ENCODE results near the gene MMP7. TPM values are rescaled to one million over a fixed set of nuclear protein-coding genes. Genes with fewer than 3 reads are reported as not detected.
A peak's percentile ranks its signal among the peaks of the same experiment; 100 is the strongest.

Gene MMP7
- total and polyA plus RNA-seq, 2 experiments from 2014 or later = not detected

DNA sequence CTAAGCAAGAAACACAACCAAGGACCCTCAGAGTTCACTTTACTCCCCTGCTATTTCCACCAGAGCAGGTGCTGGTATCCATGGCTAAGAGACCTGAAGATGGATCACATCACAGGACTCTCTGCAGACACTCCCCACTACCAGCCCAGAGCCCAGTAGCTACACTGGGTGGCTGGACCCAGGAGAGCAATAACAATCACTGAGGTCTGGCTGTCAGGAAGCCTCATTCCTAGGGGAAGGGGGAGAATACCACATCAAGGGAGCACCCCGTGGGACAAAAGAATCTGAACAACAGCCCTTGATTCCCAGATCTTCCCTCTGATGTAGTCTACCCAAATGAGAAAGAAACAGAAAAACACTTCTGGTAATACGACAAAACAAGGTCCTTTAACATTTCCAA is 9.0 kb upstream of the MMP7 start:
- Mint-ChIP-seq H3K4me1 (peaks cover 3% of the 10 kb centered on the region; the same call in 1 of the 3 replicates), H3K27me3 (ENCODE audit: insufficient read depth, low read depth, poor library complexity) (no peaks in the 10 kb centered on the region), H3K27ac (no peak overlapping the region), H3K4me3 (no peak overlapping the region), H3K9me3 (no peaks in the 10 kb centered on the region), H3K36me3 (ENCODE audit: low read depth) (no peaks in the 10 kb centered on the region)
- Histone ChIP-seq H4K20me1 (replicated peaks; ENCODE audit: insufficient read depth) (no peaks in the 10 kb centered on the region), H3K27ac (ENCODE audit: low read depth) (no peak overlapping the region), H3K79me2 (replicated peaks; ENCODE audit: insufficient read depth) (no peaks in the 10 kb centered on the region), H3K4me2 (no peak overlapping the region), H3K9me2 (ENCODE audit: insufficient read depth) (no peaks in the 10 kb centered on the region), H3K4me3 (no peak overlapping the region), H3F3A (replicated peaks; ENCODE audit: low read depth) (no peaks in the 10 kb centered on the region), H3K4me1 (ENCODE audit: insufficient read depth) (no peaks in the 10 kb centered on the region), H3K36me3 (ENCODE audit: insufficient read depth) (no peaks in the 10 kb centered on the region), H2AFZ (peak overlapping the region; percentile 67; the same call in 1 of the 2 replicates), H3K27me3 (ENCODE audit: insufficient read depth) (no peaks in the 10 kb centered on the region)
- TF ChIP-seq, protein P1, sequence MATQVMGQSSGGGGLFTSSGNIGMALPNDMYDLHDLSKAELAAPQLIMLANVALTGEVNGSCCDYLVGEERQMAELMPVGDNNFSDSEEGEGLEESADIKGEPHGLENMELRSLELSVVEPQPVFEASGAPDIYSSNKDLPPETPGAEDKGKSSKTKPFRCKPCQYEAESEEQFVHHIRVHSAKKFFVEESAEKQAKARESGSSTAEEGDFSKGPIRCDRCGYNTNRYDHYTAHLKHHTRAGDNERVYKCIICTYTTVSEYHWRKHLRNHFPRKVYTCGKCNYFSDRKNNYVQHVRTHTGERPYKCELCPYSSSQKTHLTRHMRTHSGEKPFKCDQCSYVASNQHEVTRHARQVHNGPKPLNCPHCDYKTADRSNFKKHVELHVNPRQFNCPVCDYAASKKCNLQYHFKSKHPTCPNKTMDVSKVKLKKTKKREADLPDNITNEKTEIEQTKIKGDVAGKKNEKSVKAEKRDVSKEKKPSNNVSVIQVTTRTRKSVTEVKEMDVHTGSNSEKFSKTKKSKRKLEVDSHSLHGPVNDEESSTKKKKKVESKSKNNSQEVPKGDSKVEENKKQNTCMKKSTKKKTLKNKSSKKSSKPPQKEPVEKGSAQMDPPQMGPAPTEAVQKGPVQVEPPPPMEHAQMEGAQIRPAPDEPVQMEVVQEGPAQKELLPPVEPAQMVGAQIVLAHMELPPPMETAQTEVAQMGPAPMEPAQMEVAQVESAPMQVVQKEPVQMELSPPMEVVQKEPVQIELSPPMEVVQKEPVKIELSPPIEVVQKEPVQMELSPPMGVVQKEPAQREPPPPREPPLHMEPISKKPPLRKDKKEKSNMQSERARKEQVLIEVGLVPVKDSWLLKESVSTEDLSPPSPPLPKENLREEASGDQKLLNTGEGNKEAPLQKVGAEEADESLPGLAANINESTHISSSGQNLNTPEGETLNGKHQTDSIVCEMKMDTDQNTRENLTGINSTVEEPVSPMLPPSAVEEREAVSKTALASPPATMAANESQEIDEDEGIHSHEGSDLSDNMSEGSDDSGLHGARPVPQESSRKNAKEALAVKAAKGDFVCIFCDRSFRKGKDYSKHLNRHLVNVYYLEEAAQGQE (IDR thresholded peaks at IDR 0.05; ENCODE audit: unreplicated experiment) = no peak
- TF ChIP-seq, protein P2, sequence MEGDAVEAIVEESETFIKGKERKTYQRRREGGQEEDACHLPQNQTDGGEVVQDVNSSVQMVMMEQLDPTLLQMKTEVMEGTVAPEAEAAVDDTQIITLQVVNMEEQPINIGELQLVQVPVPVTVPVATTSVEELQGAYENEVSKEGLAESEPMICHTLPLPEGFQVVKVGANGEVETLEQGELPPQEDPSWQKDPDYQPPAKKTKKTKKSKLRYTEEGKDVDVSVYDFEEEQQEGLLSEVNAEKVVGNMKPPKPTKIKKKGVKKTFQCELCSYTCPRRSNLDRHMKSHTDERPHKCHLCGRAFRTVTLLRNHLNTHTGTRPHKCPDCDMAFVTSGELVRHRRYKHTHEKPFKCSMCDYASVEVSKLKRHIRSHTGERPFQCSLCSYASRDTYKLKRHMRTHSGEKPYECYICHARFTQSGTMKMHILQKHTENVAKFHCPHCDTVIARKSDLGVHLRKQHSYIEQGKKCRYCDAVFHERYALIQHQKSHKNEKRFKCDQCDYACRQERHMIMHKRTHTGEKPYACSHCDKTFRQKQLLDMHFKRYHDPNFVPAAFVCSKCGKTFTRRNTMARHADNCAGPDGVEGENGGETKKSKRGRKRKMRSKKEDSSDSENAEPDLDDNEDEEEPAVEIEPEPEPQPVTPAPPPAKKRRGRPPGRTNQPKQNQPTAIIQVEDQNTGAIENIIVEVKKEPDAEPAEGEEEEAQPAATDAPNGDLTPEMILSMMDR (conservative IDR thresholded peaks at IDR 0.05; ENCODE audit: low read depth in 2 of 2) = no peak
- TF ChIP-seq ZNF331 (CRISPR knock-in tag; IDR thresholded peaks at IDR 0.05; ENCODE audit: low read depth) = no peak
- no peak for TF ChIP-seq EZH2phosphoT487 (IDR thresholded peaks at IDR 0.05; ENCODE audit: unreplicated experiment)
- no peak for TF ChIP-seq ZNF114 (CRISPR knock-in tag; IDR thresholded peaks at IDR 0.05)
- no peak for TF ChIP-seq STAT1 (IDR thresholded peaks at IDR 0.05; ENCODE audit: unreplicated experiment)
- TF ChIP-seq POLR2AphosphoS5 (IDR thresholded peaks at IDR 0.05; ENCODE audit: low read depth) = no peak
- no peak for TF ChIP-seq JUNB (IDR thresholded peaks at IDR 0.05; ENCODE audit: unreplicated experiment)
- TF ChIP-seq, protein P3, sequence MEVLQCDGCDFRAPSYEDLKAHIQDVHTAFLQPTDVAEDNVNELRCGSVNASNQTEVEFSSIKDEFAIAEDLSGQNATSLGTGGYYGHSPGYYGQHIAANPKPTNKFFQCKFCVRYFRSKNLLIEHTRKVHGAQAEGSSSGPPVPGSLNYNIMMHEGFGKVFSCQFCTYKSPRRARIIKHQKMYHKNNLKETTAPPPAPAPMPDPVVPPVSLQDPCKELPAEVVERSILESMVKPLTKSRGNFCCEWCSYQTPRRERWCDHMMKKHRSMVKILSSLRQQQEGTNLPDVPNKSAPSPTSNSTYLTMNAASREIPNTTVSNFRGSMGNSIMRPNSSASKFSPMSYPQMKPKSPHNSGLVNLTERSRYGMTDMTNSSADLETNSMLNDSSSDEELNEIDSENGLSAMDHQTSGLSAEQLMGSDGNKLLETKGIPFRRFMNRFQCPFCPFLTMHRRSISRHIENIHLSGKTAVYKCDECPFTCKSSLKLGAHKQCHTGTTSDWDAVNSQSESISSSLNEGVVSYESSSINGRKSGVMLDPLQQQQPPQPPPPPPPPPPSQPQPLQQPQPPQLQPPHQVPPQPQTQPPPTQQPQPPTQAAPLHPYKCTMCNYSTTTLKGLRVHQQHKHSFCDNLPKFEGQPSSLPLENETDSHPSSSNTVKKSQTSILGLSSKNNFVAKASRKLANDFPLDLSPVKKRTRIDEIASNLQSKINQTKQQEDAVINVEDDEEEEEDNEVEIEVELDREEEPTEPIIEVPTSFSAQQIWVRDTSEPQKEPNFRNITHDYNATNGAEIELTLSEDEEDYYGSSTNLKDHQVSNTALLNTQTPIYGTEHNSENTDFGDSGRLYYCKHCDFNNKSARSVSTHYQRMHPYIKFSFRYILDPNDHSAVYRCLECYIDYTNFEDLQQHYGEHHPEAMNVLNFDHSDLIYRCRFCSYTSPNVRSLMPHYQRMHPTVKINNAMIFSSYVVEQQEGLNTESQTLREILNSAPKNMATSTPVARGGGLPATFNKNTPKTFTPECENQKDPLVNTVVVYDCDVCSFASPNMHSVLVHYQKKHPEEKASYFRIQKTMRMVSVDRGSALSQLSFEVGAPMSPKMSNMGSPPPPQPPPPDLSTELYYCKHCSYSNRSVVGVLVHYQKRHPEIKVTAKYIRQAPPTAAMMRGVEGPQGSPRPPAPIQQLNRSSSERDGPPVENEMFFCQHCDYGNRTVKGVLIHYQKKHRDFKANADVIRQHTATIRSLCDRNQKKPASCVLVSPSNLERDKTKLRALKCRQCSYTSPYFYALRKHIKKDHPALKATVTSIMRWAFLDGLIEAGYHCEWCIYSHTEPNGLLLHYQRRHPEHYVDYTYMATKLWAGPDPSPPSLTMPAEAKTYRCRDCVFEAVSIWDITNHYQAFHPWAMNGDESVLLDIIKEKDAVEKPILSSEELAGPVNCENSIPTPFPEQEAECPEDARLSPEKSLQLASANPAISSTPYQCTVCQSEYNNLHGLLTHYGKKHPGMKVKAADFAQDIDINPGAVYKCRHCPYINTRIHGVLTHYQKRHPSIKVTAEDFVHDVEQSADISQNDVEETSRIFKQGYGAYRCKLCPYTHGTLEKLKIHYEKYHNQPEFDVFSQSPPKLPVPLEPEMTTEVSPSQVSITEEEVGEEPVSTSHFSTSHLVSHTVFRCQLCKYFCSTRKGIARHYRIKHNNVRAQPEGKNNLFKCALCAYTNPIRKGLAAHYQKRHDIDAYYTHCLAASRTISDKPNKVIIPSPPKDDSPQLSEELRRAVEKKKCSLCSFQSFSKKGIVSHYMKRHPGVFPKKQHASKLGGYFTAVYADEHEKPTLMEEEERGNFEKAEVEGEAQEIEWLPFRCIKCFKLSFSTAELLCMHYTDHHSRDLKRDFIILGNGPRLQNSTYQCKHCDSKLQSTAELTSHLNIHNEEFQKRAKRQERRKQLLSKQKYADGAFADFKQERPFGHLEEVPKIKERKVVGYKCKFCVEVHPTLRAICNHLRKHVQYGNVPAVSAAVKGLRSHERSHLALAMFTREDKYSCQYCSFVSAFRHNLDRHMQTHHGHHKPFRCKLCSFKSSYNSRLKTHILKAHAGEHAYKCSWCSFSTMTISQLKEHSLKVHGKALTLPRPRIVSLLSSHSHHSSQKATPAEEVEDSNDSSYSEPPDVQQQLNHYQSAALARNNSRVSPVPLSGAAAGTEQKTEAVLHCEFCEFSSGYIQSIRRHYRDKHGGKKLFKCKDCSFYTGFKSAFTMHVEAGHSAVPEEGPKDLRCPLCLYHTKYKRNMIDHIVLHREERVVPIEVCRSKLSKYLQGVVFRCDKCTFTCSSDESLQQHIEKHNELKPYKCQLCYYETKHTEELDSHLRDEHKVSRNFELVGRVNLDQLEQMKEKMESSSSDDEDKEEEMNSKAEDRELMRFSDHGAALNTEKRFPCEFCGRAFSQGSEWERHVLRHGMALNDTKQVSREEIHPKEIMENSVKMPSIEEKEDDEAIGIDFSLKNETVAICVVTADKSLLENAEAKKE (CRISPR knock-in tag; IDR thresholded peaks at IDR 0.05) = no peak
- TF ChIP-seq, protein P4, sequence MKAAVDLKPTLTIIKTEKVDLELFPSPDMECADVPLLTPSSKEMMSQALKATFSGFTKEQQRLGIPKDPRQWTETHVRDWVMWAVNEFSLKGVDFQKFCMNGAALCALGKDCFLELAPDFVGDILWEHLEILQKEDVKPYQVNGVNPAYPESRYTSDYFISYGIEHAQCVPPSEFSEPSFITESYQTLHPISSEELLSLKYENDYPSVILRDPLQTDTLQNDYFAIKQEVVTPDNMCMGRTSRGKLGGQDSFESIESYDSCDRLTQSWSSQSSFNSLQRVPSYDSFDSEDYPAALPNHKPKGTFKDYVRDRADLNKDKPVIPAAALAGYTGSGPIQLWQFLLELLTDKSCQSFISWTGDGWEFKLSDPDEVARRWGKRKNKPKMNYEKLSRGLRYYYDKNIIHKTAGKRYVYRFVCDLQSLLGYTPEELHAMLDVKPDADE (IDR thresholded peaks at IDR 0.05) = no peak
- TF ChIP-seq CREB1 (CRISPR knock-in tag; IDR thresholded peaks at IDR 0.05; ENCODE audit: low read depth) = no peak
- DNase-seq (ENCODE audit: low spot score) = no peak
- ATAC-seq = peak; percentile 29; the same call in 1 of the 3 replicates

All from GM23338 (cell line).